ENCODE measurements around the gene AHNAK2.
"Not testable (repeated sequence)": the region's sequence is repeated elsewhere in the genome, so short reads cannot be mapped to it uniquely, and the experiment has no call there.

The AHNAK2 gene

GRCh38 chr14:104895207-104895785 is 82.9 kb downstream of the AHNAK2 start:
- no peak for DNase-seq

- no peak for DNase-seq
These were observed 83.6 kb downstream of the AHNAK2 start for GRCh38 chr14:104894331-104895206.

- DNase-seq, result no peak
These were observed 84.6 kb downstream of the AHNAK2 start for GRCh38 chr14:104893435-104894207.

- no peak for DNase-seq
These were observed 85.4 kb downstream of the AHNAK2 start for GRCh38 chr14:104892531-104893434.

- DNase-seq, result no peak
These were observed 86.3 kb downstream of the AHNAK2 start for GRCh38 chr14:104891664-104892530.

GRCh38 chr14:104891121-104891551 is 87.0 kb downstream of the AHNAK2 start:
- DNase-seq, result no peak

GRCh38 chr14:104890292-104890691 is 87.9 kb downstream of the AHNAK2 start:
- not testable (repeated sequence) for DNase-seq

- DNase-seq, result no peak
These were observed 88.8 kb downstream of the AHNAK2 start for GRCh38 chr14:104889375-104889757.

- DNase-seq, result no peak
These were observed 89.4 kb downstream of the AHNAK2 start for GRCh38 chr14:104888489-104889374.

- DNase-seq, result no peak
These were observed 90.3 kb downstream of the AHNAK2 start for GRCh38 chr14:104887623-104888488.
